ENCODE results near the gene UBASH3A.
A peak's percentile ranks its signal among the peaks of the same experiment; 100 is the strongest.

Gene UBASH3A

GRCh38 chr21:42439284-42440186 lies 35.8 kb downstream of the UBASH3A start (continued):
- TF ChIP-seq ZBTB44 (tag by site-specific recombination; IDR thresholded peaks at IDR 0.05) (no peak), ZNF548 (tag by site-specific recombination; IDR thresholded peaks at IDR 0.05) (no peak), ZNF692 (tag by site-specific recombination; IDR thresholded peaks at IDR 0.05) (no peak), ZNF350 (tag by site-specific recombination; IDR thresholded peaks at IDR 0.05) (no peak), ZNF518A (tag by site-specific recombination; conservative IDR thresholded peaks at IDR 0.05; ENCODE audit: low read depth) (no peak), KLF17 (tag by site-specific recombination; IDR thresholded peaks at IDR 0.05) (no peak), ZNF513 (tag by site-specific recombination; IDR thresholded peaks at IDR 0.05) (no peak), ZFHX2 (tag by site-specific recombination; conservative IDR thresholded peaks at IDR 0.05) (peak; percentile 100), SALL2 (tag by site-specific recombination; IDR thresholded peaks at IDR 0.05; ENCODE audit: borderline replicate concordance) (peak; percentile 83; the same call in 1 of the 2 replicates), KLF16 (tag by site-specific recombination; IDR thresholded peaks at IDR 0.05) (no peak), ZNF701 (tag by site-specific recombination; IDR thresholded peaks at IDR 0.05) (no peak), ZNF707 (tag by site-specific recombination; IDR thresholded peaks at IDR 0.05) (peak; percentile 50; the same call in 1 of the 2 replicates), ZNF138 (tag by site-specific recombination; IDR thresholded peaks at IDR 0.05; ENCODE audit: borderline replicate concordance) (no peak), ZNF23 (tag by site-specific recombination; IDR thresholded peaks at IDR 0.05; ENCODE audit: borderline replicate concordance) (no peak), ZBTB21 (tag by site-specific recombination; IDR thresholded peaks at IDR 0.05) (no peak), ZNF10 (tag by site-specific recombination; IDR thresholded peaks at IDR 0.05) (no peak), ZBTB6 (tag by site-specific recombination; IDR thresholded peaks at IDR 0.05) (no peak), ZNF660 (tag by site-specific recombination; IDR thresholded peaks at IDR 0.05) (no peak), ZFP69B (tag by site-specific recombination; IDR thresholded peaks at IDR 0.05) (no peak), ZNF202 (tag by site-specific recombination; IDR thresholded peaks at IDR 0.05; ENCODE audit: borderline replicate concordance) (no peak), SETDB1 (IDR thresholded peaks at IDR 0.05; ENCODE audit: insufficient read length, low read length) (no peak), ZNF114 (tag by site-specific recombination; IDR thresholded peaks at IDR 0.05) (no peak), ZNF555 (tag by site-specific recombination; conservative IDR thresholded peaks at IDR 0.05) (no peak), ZNF18 (tag by site-specific recombination; IDR thresholded peaks at IDR 0.05) (0 out of 2 replicates have a peak, but pooled peaks have one; percentile 48)
